CD4-positive, alpha-beta T cell treated with Interleukin-4 for 1 hour (primary cell): ENCODE results near the gene PCMTD2.
A peak's percentile ranks its signal among the peaks of the same experiment; 100 is the strongest.
"Not testable (repeated sequence)": the region's sequence is repeated elsewhere in the genome, so short reads cannot be mapped to it uniquely, and the experiment has no call there.

Experiments
- DNase-seq, 2 donors: peaks; one replicate each; pipeline ENCODE4 v3.0.0-alpha.2; 2020 to 2022

PCMTD2 gene

DNA sequence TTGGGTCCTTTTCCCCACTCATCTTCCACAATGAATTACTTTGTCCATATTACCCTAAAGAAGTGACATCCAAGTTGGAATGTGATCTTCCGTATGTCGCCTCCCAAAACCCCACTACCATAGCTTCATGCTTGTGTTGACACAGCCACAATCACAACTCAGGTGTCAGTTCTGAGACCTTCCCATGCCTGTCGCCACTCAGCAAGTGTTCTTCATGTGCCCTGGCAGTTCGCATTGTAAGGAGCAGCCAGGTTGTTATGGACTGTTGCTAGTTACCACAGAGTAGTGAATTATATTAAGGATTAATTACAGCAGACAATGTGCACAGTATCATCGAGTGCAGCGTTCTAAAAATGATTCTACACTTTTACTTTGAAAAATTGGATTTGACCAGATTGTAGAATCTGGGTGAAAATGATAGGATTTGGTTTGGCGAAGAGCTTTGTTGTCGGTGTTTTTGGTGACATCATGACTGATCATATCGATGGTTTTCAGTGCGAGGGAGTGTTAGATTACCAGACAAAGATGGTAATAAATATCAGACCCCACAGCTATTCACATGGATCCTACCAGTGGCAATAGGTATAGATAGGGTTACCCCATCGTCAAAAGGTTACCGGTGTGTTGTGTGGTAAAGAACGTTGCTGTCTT is 1.7 kb downstream of the PCMTD2 start:
- no peak for DNase-seq

DNA sequence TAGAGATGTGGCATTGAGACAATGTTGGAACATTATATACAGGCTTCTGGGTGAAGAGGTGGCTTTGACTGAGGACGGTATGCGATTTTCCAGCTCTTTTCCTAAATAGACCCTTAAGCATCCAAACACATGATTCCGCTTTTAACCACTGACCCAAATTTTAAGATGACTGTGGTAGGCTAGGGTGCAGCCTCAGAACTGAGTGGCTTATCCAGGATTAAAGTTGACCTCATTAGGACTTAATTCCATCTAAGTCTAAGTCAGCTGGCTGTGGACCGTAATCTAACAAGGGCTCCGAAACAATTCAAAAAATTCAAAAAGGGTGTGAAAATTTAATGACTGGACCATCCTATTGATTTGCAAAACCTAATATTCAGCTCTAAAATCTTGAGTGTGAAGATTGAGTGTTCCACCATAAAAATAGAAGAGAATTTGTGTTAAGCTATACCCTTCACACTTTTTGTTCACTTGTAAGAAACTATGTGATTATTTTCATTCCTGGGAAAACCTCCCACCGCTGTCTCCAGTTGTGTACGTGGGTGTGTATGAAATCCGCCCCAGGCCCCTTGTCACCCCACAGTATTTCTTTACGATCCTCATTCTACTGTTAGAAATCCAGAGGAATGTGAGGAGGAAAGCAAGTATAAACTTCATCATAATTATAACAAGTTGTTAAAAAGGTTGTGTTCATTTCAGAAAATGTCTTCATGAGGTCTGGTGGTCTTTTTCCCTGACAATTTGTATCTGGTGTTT is 2.7 kb downstream of the PCMTD2 start:
- no peak for DNase-seq

DNA sequence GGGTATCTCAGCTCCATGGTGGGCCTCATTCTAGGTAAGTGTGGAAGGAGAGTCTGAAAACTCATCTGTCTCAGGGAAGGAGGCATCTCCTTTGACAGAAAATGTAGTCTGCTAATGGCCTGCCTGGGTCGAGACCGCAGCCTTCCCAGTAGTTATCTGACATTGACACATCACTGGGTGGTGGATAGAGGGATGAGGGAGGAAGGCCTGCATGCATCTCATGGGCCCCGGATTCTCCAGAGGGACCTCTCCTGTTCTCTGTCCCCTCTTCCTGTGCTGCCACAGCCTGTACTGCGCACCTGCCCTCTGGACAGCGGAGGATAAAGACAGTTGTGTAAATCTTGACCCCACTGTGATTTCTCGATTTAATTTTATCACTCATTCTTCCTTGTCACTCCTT is 4.7 kb downstream of the PCMTD2 start:
- DNase-seq, result no peak

DNA sequence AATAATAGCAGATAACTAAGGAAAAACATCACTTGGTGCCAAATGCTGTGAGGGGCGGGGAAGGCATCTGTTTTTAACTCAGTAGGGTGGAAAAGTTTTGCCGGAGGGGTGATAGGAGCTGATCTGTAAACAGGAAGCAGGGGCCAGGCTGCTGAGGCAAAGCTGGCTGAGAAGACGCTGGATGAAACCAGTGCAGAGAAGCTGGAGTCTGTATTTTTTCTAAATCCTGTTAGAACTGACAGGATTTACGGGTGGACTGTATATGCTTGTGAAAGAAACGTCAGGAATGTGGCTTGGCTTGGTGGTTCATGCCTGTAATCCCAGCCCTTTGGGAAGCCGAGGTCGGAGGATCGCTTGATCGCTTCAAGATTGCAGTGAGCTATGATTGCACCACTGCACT is 5.6 kb downstream of the PCMTD2 start:
- DNase-seq, result no peak

DNA sequence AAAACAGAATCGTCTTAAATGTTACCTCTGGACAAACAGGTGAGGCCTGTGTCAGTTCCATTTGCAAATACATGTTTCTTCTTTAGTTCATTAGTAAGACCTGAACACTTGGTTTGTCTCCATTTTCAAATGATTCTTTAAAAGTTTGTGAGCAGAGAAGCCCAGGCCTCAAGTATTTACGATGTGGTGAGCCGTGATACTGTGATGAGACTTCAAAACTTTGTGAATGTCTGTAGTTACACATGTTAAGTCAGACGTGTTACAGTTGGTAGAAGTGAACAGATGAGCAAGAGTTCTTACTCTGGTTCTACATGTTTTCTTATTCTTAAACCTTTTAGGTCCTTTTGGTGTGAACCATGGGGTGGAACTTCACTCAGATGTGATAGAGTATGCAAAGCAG is 8.5 kb downstream of the PCMTD2 start:
- DNase-seq, result no peak

DNA sequence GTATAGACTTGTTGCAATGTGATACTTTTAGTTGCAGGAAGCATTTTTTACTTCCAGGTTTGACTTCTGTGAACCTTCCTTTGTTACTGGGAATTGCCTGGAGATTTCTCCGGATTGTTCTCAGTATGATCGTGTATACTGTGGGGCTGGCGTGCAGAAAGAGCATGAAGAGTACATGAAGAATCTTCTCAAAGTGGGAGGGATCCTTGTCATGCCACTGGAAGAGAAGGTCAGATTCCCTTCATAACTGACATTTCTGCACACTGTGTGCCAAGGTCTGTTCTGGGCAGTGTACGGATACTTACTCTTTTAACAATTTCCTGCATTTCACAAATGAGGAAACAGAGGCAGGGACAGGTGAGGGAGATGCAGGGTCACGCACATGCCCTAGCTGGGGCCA is 9.7 kb downstream of the PCMTD2 start:
- DNase-seq, result no peak

DNA sequence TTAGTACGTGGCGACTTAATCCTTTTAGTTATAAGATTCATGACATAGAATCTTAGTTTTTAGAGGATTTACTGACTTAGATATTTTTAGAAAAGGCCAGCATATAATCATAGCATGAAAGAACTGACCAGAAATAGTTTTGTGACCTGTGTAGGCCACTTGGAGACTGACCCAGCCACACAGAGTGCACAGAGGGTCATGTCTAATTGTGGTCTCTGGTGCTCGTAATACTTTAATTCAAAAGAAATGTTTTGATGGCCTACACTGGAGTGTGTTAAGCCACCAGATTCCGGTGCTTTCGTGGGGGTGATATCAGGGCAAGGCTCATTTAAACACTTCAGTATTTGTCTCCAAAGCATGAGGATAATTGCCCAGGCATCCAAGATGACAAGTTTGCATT is 11.4 kb downstream of the PCMTD2 start:
- DNase-seq, result no peak

DNA sequence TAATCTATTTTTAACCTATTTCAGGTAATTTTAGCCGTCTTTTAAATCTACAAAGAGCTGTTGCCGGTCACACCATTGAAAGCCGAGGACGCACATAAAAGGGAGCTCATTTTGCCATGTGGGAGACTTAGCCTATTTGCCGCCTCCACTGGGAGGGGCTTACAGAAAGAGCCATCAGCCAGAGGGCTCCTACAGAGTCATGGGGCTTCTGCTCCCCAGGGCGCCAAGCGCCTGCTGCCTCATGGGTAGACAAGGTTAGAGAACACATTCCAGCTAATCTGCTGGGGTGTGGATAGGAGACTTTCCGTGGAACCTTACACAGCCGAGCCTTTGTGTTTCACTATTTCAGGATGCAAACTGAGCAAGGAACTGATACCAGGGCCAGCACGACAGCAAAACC is 12.6 kb downstream of the PCMTD2 start:
- no peak for DNase-seq

DNA sequence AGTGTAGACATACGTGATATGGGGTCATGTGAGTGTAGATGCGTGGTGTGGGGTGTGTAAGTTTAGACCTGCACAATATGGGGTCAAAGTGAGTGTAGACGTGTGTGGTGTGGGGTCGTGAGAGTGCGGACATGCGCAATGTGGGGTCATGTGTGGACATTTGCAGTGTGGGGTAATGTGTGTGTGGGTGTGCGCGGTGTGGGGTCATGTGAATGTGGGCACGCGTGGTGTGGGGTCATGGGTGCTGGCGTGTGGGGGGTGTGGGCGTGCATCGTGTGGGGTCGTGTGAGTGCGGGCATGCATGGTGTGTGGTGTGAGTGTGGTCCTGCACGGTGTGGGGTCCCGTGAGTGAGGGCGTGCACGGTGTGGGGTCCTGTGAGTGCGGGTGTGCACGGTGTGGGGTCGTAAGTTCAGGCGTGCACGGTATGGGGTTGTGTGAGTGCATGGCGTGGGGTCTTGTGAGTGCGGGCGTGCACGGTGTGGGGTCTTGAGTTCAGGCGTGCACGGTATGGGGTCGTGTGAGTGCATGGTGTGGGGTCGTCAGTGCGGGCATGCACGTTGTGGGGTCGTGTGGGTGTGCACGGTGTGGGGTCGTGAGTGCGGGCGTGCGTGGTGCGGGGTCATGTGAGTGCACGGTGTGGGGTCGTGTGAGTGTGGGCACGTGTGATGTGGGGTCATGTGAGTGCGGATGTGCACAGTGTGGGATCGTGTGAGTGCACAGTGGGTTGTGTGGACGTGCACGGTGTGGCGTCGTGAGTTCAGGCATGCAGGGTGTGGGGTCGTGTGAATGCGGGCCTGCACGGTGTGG is 14.3 kb downstream of the PCMTD2 start:
- DNase-seq, result no peak

DNA sequence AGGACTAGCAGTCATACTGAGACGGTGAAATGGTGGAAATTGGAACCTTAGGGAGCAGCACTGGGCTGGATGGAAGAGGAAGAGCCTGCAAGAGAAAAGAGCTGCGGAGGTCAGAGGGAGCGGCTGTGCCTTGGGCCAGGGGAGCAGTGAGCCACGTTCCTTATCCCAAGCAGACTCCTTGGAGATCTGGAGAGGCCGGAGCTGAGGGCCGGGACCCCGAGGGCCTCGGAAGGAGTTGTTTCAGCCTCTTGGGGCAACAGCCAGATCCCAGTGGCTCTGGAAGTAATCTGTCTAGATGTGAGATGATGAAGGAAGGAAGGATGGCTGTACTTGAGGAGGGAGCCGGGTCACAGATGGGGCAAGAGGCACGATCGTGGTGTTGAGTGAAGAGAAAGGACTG is 16.1 kb downstream of the PCMTD2 start:
- no peak for DNase-seq

DNA sequence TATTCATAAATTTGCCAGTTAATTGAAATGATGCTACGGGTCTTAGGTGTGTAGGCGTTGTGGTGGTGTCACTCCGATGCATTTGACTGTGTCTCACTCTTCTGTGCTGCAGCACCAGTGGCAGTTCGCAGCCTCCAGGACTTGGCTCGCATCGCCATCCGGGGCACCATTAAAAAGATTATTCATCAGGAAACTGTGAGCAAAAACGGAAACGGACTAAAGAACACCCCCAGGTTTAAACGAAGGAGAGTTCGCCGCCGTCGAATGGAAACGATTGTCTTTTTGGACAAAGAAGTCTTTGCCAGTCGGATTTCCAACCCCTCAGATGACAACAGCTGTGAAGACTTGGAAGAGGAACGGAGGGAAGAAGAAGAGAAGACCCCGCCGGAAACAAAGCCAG is 17.6 kb downstream of the PCMTD2 start:
- DNase-seq, result no peak

DNA sequence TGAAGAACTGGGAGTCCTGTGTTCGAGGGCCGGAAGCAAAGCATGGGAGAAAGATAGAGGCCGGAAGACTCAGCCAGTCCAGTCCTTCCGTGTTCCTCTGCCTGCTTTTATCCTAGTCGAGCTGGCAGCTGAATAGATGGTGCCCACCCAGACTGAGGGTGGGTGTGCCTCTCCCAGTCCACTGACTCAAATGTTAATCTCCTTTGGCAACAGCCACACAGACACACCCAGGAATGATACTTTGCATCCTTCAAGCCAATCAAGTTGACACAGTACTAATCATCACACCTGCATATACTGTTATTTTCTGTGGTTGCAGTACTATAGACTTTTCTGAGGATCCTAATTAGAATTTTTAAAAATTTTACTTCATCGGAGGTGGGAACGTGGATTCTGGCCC is 21.3 kb downstream of the PCMTD2 start:
- no peak for DNase-seq

DNA sequence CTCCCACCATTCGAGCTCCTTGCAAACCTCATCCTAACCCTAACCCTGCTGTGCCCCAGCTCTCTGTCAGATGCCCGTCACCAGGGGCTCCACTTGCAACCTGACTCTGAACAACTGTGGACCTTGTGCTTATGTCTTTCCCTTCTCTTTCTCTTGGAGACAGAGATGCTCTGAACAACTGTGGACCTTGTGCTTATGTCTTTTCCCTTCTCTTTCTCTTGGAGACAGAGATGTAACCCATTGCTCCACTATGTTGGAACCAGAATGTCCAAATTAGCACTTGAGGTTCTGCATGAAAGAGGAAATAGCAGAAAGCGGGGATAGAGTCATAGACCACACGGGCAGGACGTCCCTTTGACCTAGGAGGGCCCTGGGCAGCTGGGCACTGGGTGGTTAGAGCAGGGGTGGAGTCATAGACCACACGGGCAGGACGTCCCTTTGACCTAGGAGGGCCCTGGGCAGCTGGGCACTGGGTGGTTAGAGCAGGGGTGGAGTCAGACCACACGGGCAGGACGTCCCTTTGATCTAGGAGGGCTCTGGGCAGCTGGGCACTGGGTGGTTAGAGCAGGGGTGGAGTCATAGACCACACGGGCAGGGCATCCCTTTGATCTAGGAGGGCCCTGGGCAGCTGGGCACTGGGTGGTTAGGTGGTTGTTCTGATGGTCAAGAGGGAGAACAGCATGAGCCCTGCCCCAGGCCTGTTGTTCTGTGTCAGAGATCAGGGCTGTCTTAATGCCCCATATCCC is 22.2 kb downstream of the PCMTD2 start:
- DNase-seq, result no peak

DNA sequence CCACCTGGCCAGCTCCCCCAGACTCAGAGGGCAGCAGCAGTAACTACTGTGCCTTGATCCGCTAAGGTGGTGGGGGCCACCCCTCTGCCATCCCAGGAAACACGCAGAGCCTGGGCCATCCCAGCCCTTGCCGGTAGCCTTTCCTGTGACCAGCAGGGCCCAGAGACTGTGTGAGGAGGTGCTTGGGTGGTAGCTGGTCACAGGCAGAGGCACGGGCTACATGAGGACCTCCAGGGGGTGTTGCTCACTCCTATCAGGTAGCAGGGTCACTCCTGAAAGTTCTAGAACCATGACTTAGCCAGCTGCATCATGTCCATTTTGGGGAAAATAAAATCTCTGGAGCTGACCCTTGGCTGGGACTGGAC is 22.8 kb downstream of the PCMTD2 start:
- DNase-seq, result no peak

DNA sequence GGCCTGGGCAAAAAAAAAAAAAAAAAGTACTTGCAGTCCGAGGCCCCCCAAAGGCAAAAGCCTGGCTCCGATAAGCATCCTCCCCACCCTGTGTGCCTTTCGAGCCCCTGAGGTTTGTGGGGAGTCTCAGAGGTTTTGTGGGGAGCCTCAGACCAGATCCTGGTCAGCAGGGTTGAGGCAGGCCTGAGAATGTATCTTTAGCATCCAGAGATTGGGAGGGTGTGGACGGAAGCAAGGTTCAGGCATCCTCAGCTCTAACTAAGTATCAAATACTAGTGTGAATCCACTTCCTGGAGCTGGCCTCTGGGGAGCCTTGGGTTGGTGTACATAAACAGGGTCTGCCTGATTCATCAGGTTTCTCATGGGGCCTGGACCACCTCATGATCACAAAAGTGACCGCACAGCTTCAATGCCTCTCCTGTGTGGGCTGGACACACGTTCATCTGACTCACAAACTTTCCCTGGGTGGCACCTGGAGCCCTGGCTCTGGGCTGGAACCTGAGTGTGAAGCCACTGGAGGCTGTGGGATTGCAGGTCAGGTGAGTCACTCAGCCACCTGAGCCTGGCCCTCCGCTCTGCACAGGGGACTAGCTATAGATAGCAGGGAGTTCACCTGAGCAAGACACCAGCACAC is 24.4 kb downstream of the PCMTD2 start:
- no peak for DNase-seq

DNA sequence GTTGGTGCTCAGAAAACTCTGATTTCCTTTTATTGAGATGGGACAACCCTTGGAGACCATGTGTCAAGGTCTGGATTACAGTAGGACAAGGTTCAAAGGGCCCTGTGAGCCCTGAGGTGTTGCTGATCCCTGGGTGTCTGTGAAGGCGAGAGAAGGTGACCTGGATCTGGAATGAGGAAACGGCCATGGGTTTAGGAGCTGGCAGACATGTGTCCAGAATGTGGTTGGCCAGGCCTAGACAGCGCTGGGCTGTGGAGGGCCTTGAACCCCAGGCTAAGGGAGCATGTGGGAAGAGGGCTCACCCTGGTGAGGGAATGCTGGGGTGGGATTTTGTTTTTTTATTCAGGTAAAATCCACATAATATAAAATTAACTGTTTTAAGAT is 24.9 kb downstream of the PCMTD2 start:
- DNase-seq, result no peak

DNA sequence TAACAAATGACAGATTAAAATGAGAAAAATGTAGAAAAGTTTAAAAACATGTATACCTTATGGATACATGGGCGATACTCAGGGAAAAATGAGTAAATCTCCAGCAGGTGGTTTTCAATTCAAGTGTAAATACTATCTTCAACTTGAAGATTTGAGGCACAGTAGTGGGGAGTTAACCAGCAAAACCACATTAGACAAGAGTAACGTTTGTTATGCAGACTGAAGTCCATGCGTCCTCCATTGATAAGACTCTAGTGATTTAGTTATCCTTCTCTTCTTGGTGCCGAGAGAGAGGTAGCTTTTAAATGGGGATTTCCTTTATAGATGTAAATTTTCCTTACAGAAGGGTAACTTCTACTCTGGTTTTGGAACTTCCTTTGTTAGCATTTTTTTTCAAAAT is 28.1 kb downstream of the PCMTD2 start:
- DNase-seq, result no peak

DNA sequence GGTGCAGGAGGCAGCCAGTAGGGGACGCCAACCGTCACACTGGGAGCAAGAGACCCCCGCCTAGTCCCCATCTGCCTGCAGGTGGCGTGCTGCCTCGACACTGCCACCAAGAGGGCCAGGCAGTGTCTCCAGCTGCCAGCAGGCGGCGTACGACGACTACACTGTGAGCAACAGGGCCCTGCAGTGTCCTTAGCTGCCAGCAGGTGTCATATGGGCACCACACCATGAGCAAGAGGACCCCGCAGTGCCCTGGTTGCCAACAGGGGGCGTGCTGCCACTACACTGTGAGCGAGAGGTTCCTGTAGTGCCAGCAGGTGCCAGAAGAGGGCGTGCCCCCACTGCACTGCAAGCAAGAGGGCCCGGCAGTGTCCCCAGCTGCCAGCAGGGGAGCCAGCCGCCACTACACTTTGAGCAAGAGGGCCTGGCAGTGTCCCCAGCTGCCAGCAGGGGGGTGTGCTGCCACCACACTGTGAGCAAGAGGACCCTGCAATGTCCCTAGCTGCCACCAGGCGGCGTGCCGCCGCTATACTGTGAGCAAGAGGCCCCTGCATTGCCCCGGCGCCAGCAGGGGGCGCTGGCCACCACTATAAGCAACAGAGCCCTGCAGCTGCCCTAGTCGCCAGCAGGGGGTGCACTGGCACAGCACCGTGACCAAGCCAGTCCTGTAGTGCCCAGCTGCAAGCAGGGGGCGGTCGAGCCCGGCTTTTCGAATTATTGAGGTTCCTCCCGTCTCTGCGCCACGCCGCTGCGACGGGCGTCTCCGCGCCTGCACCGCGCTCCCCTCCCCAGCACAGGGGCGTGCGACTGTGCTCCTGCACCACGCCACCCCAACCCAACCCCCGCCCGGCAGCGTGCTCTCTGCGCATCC is 30.3 kb downstream of the PCMTD2 start:
- peak; percentile 79 to 88 for DNase-seq

DNA sequence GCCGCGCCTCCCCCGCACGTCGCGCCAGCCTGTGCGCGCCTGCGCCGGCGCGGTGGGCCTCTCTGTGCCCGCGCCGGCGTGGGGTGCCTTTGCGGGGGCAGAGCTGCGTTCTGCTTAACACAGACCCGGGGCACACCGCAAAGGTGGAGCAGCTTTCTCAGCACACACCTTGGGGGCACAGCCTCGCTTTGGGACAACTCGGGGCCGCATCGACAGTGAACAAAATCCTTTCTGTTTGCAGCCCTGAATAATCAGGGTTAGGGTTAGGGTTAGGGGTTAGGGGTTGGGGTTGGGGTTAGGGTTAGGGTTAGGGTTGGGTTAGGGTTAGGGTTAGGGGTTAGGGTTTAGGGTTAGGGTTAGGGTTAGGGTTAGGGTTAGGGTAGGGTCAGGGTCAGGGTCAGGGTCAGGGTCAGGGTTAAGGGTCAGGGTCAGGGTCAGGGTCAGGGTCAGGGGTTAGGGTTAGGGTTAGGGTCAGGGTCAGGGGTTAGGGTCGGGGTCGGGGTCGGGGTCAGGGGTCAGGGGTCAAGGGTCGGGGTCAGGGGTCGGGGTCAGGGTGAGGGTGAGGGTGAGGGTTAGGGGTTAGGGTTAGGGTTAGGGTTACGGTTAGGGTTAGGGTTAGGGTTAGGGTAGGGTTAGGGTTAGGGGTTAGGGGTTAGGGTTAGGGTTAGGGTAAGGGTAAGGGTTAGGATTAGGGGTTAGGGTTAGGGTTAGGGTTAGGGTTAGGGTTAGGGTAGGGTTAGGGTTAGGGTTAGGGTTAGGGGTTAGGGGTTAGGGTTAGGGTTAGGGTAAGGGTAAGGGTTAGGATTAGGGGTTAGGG is 31.1 kb downstream of the PCMTD2 start:
- DNase-seq, result peak in 1 of 2 donors; percentile 20

DNA sequence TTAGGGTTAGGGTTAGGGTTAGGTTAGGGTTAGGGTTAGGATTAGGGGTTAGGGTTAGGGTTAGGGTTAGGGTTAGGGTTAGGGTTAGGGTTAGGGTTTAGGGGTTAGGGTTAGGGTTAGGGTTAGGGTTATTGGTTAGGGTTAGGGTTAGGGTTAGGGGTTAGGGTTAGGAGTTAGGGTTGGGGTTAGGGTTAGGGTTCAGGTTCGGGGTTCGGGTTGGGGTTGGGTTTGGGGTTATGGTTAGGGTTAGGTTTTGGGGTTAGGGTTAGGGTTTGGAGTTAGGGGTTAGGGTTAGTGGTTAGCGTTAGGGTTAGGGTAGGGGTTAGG is 31.7 kb downstream of the PCMTD2 start:
- not testable (repeated sequence) for DNase-seq

DNA sequence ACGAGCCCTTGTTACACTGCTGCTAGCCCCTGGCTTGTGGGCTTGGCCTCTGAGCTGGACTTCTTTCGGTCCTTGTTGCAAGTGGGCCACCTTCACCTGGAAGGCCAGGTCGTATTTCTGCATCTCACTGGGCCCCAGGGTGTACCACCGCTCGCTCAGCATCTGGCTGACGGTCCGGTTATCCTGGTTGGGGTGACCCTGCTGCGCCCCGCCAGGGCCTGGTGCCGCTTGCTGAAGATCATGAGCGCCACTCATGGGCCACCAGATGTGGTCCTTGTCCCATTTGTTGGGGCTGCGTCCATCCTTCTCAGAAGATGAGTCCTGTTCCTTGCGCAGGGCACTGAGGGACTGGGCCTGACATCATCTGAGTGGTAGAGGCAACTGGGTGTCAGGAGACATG is 36.6 kb downstream of the PCMTD2 start:
- not testable (repeated sequence) for DNase-seq
